Measurements from ENCODE around the gene UXS1. TPM values are rescaled to one million over a fixed set of nuclear protein-coding genes. Genes with fewer than 3 reads are reported as not detected.

UXS1 gene
- polyA plus RNA-seq, 1 donor from 2014 or later = 19.1 TPM

GRCh38 chr2:106090916-106091618 is 103.0 kb downstream of the UXS1 start:
- H3K79me2 ChIP-seq (replicated peaks; ENCODE audit: insufficient read depth, low read length) = no peaks in the 10 kb centered on the region
- H3K4me3 ChIP-seq (ENCODE audit: low read length) = no peak overlapping the region
- H2AFZ ChIP-seq (ENCODE audit: low read depth, low read length) = no peak overlapping the region
- H3F3A ChIP-seq (ENCODE audit: insufficient read depth, low read length, poor library complexity, severe bottlenecking) = no peaks in the 10 kb centered on the region
- no peak overlapping the region for H3K4me2 ChIP-seq (ENCODE audit: low read length)
- TF ChIP-seq RAD21 (conservative IDR thresholded peaks at IDR 0.05) = no peak
- TF ChIP-seq EZH2 (IDR thresholded peaks at IDR 0.05; ENCODE audit: borderline replicate concordance, insufficient read depth, low read length, poor library complexity, severe bottlenecking) = no peak
- no peak for TF ChIP-seq TAF1 (IDR thresholded peaks at IDR 0.05; ENCODE audit: low read depth)
- TF ChIP-seq MXI1 (conservative IDR thresholded peaks at IDR 0.05; ENCODE audit: poor library complexity, severe bottlenecking) = no peak
- no peak for TF ChIP-seq POLR2AphosphoS5 (IDR thresholded peaks at IDR 0.05)
- no peak for TF ChIP-seq EP300 (conservative IDR thresholded peaks at IDR 0.05; ENCODE audit: poor library complexity, severe bottlenecking)
- TF ChIP-seq CTCF (IDR thresholded peaks at IDR 0.05; ENCODE audit: poor library complexity, severe bottlenecking) = no peak
- TF ChIP-seq SMC3 (conservative IDR thresholded peaks at IDR 0.05; ENCODE audit: poor library complexity) = no peak
- no peak overlapping the region for H3K9ac ChIP-seq (ENCODE audit: low read length)
- H3K27ac ChIP-seq (ENCODE audit: low read length) = no peak overlapping the region
- no peaks in the 10 kb centered on the region for H4K20me1 ChIP-seq (ENCODE audit: insufficient read depth)
- no peaks in the 10 kb centered on the region for H3K9me3 ChIP-seq (ENCODE audit: low read length)
- H3K36me3 ChIP-seq (ENCODE audit: insufficient read depth, low read length) = peaks cover 7% of the 10 kb centered on the region
- H3K27me3 ChIP-seq (ENCODE audit: insufficient read depth, low read depth, low read length) = no peaks in the 10 kb centered on the region
- H3K9me2 ChIP-seq (ENCODE audit: insufficient read depth, low read length) = no peaks in the 10 kb centered on the region

- TF ChIP-seq EZH2 (IDR thresholded peaks at IDR 0.05; ENCODE audit: borderline replicate concordance, insufficient read depth, low read length, poor library complexity, severe bottlenecking) (no peak), POLR2AphosphoS5 (IDR thresholded peaks at IDR 0.05) (no peak), SMC3 (conservative IDR thresholded peaks at IDR 0.05; ENCODE audit: poor library complexity) (no peak), TAF1 (IDR thresholded peaks at IDR 0.05; ENCODE audit: low read depth) (no peak), CTCF (IDR thresholded peaks at IDR 0.05; ENCODE audit: poor library complexity, severe bottlenecking) (no peak), EP300 (conservative IDR thresholded peaks at IDR 0.05; ENCODE audit: poor library complexity, severe bottlenecking) (no peak), REST (IDR thresholded peaks at IDR 0.05; ENCODE audit: borderline replicate concordance) (no peak), MXI1 (conservative IDR thresholded peaks at IDR 0.05; ENCODE audit: poor library complexity, severe bottlenecking) (no peak), RAD21 (conservative IDR thresholded peaks at IDR 0.05) (no peak)
- Histone ChIP-seq H3K9me2 (ENCODE audit: insufficient read depth, low read length) (no peaks in the 10 kb centered on the region), H3K36me3 (ENCODE audit: insufficient read depth, low read length) (no peaks in the 10 kb centered on the region), H3K9me3 (ENCODE audit: low read length) (no peaks in the 10 kb centered on the region), H3K27ac (ENCODE audit: low read length) (no peak overlapping the region), H3K9ac (ENCODE audit: low read length) (no peak overlapping the region), H3K4me2 (ENCODE audit: low read length) (no peak overlapping the region), H3K27me3 (ENCODE audit: insufficient read depth, low read depth, low read length) (no peaks in the 10 kb centered on the region), H3F3A (ENCODE audit: insufficient read depth, low read length, poor library complexity, severe bottlenecking) (no peaks in the 10 kb centered on the region), H4K20me1 (ENCODE audit: insufficient read depth) (no peaks in the 10 kb centered on the region), H2AFZ (ENCODE audit: low read depth, low read length) (no peak overlapping the region), H3K79me2 (replicated peaks; ENCODE audit: insufficient read depth, low read length) (no peaks in the 10 kb centered on the region), H3K4me3 (ENCODE audit: low read length) (no peak overlapping the region)
Measured at GRCh38 chr2:106089611-106090010, 104.5 kb downstream of the UXS1 start.
